K562 (cell line): ENCODE measurements around the gene ARHGAP4. TPM values are rescaled to one million over a fixed set of nuclear protein-coding genes. Genes with fewer than 3 reads are reported as not detected.

Experiments used
- ATAC-seq: fragments of 200-7000 bp; cut with Tn5 transposase; 3 replicates; pipeline ENCODE4 v1.9.1; 2020; ENCODE audit warnings: moderate library complexity
- BruUV-seq: library from RNA; stranded (reverse); fragments of 400-500 nt; replicated peaks from 2 replicates; lab custom pipeline; 2021; lab: Mats Ljungman, UMichigan
- CTCF ChIA-PET: fragments of 300-600 bp; formaldehyde crosslinking; extraction: SDS; loops from one replicate; lab custom pipeline; 2021; ENCODE audit warnings: low intra/inter-chr PET ratio; lab: Yijun Ruan, JAX
- POLR2A ChIA-PET: fragments of 300-600, 350-650 bp; sonication (Branson Sonifier 250); formaldehyde crosslinking; extraction: SDS; loops from one replicate; lab custom pipeline; 2021; ENCODE audit warnings: antibody characterized with exemption, inconsistent platforms; lab: Yijun Ruan, JAX
- DNase-seq, 4 experiments: peaks; one replicate each; pipeline versions ENCODE4 v3.0.0 to v3.0.0-alpha.2; 2011 to 2018; ENCODE audit warnings: low spot score in 3 of 4, mixed read lengths in 3 of 4; ENCODE audit errors: extremely low read depth in 1 of 4
- FAIRE-seq: peaks from 2 replicates; lab custom pipeline; 2011; peaks lifted over from hg19 to GRCh38; lab: Jason Lieb, UNC
- H2AFZ ChIP-seq: 2 replicates; pipeline ENCODE4 v1.6.0; 2011; ENCODE audit warnings: low read depth, low read length, control low read depth, inconsistent platforms
- H3K27ac ChIP-seq: fragments of 200-600 bp; 3 replicates; pipeline ENCODE4 v1.8.0; 2011; ENCODE audit warnings: low read depth, mild to moderate bottlenecking, control low read depth, inconsistent platforms, low read length, moderate library complexity, mixed read lengths; ENCODE audit errors: extremely low read depth
- H3K27me3 ChIP-seq, 2 experiments: fragments of 300-600 bp in 1 of 2; 2 replicates in 1 of 2; 3 replicates in 1 of 2; pipeline versions ENCODE4 v1.6.0 to v1.8.0; 2011; ENCODE audit warnings: inconsistent platforms in 2 of 2, low read length in 2 of 2, mild to moderate bottlenecking in 1 of 2, mixed read lengths in 1 of 2, moderate library complexity in 1 of 2; ENCODE audit not compliant: control insufficient read depth in 2 of 2, insufficient read depth in 2 of 2
- H3K36me3 ChIP-seq: fragments of 300-600 bp; 3 replicates; pipeline ENCODE4 v1.8.0; 2011; ENCODE audit warnings: mild to moderate bottlenecking, low read length, inconsistent platforms; ENCODE audit not compliant: control insufficient read depth, insufficient read depth
- H3K4me1 ChIP-seq, 2 experiments: fragments of 200-600 bp in 1 of 2; replicated peaks in 1 of 2; 2 replicates in 1 of 2; 3 replicates in 1 of 2; pipeline versions ENCODE4 v1.5.1 to v1.8.0; 2011; ENCODE audit warnings: inconsistent platforms in 2 of 2, low read length in 2 of 2, mild to moderate bottlenecking in 1 of 2, mixed read lengths in 1 of 2, moderate library complexity in 1 of 2; ENCODE audit not compliant: control insufficient read depth in 2 of 2, insufficient read depth in 2 of 2
- H3K4me2 ChIP-seq: 2 replicates; pipeline ENCODE4 v1.6.1; 2011; ENCODE audit warnings: low read length, control low read depth, inconsistent platforms, mixed read lengths; ENCODE audit not compliant: insufficient read depth
- H3K4me3 ChIP-seq: fragments of 200-600 bp; sonication (generic), shearing (Covaris generic); 2 replicates; pipeline ENCODE4 v1.5.1; 2016; ENCODE audit warnings: control low read depth, inconsistent platforms
- H3K79me2 ChIP-seq: fragments of 200-600 bp; 3 replicates; pipeline ENCODE4 v1.8.0; 2011; ENCODE audit warnings: low read length, inconsistent platforms; ENCODE audit not compliant: control insufficient read depth, insufficient read depth
- H3K9ac ChIP-seq, 2 experiments: 2 replicates each; pipeline versions ENCODE4 v1.6.0 to v1.6.1; 2011; ENCODE audit warnings: low read depth in 2 of 2, low read length in 2 of 2, control low read depth in 1 of 2, inconsistent platforms in 1 of 2, mild to moderate bottlenecking in 1 of 2, mixed read lengths in 1 of 2; ENCODE audit not compliant: insufficient read depth in 1 of 2
- H3K9me1 ChIP-seq: one replicate; pipeline ENCODE4 v1.6.0; 2011; ENCODE audit warnings: inconsistent platforms, mild to moderate bottlenecking, low read length, moderate library complexity; ENCODE audit not compliant: control insufficient read depth, insufficient read depth
- H3K9me3 ChIP-seq: replicated peaks from 2 replicates; pipeline ENCODE4 v1.5.1; 2011; ENCODE audit warnings: low read depth, low read length, inconsistent platforms; ENCODE audit not compliant: control insufficient read depth, insufficient read depth
- H4K20me1 ChIP-seq: replicated peaks from 2 replicates; pipeline ENCODE4 v1.6.1; 2011; ENCODE audit warnings: low read length, inconsistent platforms, mixed read lengths; ENCODE audit not compliant: control insufficient read depth, insufficient read depth
- E2F5 ChIP-seq: sonication (generic); formaldehyde crosslinking; IDR thresholded peaks from 2 replicates; pipeline ENCODE4 v1.8.0; 2022; ENCODE audit warnings: mild to moderate bottlenecking, missing genetic modification reagents
- E2F8 ChIP-seq: fragments of 450-650 bp; IDR thresholded peaks from 2 replicates; pipeline ENCODE4 v1.7.1; 2018; ENCODE audit warnings: mild to moderate bottlenecking, low read depth; ENCODE audit not compliant: partially characterized antibody
- POLR3A ChIP-seq: IDR thresholded peaks from 2 replicates; pipeline ENCODE4 v1.6.1; 2011; ENCODE audit warnings: borderline replicate concordance, mild to moderate bottlenecking, moderate library complexity; ENCODE audit not compliant: insufficient read length, insufficient read depth; ENCODE audit errors: extremely low read depth
- PRMT5 ChIP-seq: sonication (generic); formaldehyde crosslinking; IDR thresholded peaks from 2 replicates; pipeline ENCODE4 v1.5.0; 2020; ENCODE audit warnings: missing genetic modification reagents
- RAD21 ChIP-seq, 2 experiments: fragments of 250-450 bp in 1 of 2; fragments of 450-650 bp in 1 of 2; sonication (Bioruptor Pico) in 1 of 2; formaldehyde crosslinking in 1 of 2; IDR thresholded peaks in 1 of 2; conservative IDR thresholded peaks in 1 of 2; 2 replicates each; pipeline versions ENCODE4 v1.4.0 to v1.8.0; 2020 to 2022; ENCODE audit warnings: mild to moderate bottlenecking in 2 of 2, moderate library complexity in 1 of 2
- RBFOX2 ChIP-seq: fragments of 200-400 bp; formaldehyde crosslinking; IDR thresholded peaks from 2 replicates; pipeline ENCODE4 v1.6.1; 2017; ENCODE audit warnings: low read depth, mild to moderate bottlenecking, low read length, moderate library complexity
- RBM34 ChIP-seq: fragments of 200-400 bp; formaldehyde crosslinking; IDR thresholded peaks from 2 replicates; pipeline ENCODE4 v1.6.1; 2018; ENCODE audit warnings: low read length, borderline replicate concordance; ENCODE audit not compliant: insufficient read depth
- ZNF639 ChIP-seq, 2 experiments: fragments of 200-800 bp in 1 of 2; sonication (Bioruptor generic) in 1 of 2; sonication (generic) in 1 of 2; formaldehyde crosslinking in 1 of 2; IDR thresholded peaks in 1 of 2; conservative IDR thresholded peaks in 1 of 2; 2 replicates each; pipeline versions ENCODE4 v1.5.0 to v1.6.1; 2016 to 2020; ENCODE audit warnings: missing compliant biosample characterization in 1 of 2, missing genetic modification characterization in 1 of 2, missing genetic modification reagents in 1 of 2
- WGBS: fragments of 100-300 bp; shearing (Covaris generic); methylation state at CpG from one replicate; pipeline ENCODE4 v1.1.6; 2016; ENCODE audit warnings: low coverage, mixed read lengths; ENCODE audit not compliant: insufficient coverage; ENCODE audit errors: missing lambda C conversion rate; 5-methylcytosine and 5-hydroxymethylcytosine counted together
- in situ Hi-C: fragments of 300-500 bp; cut with MboI; formaldehyde crosslinking; loops from 4 replicates; pipeline ENCODE4 v1.15.0; 2018; ENCODE audit warnings: inconsistent platforms, mixed read lengths
- intact Hi-C: fragments of 100-400 bp; cut with micrococcal nuclease; formaldehyde crosslinking; loops from 2 replicates; pipeline ENCODE4 v1.14.2; 2022
- polyA plus RNA-seq, 8 experiments: library from polyadenylated mRNA; depleted of rRNA in 4 of 8; stranded (reverse) in 5 of 8; unstranded in 3 of 8; fragments of >200 nt; fragmentation: Nextera tagmentation in 2 of 8; fragmentation: Illumina TruSeq in 1 of 8; extraction: Ambion mirVana in 2 of 8; extraction: Trizol in 1 of 8; gene quantifications; 2 replicates each; pipeline versions ENCODE4 v1.2.1 to v1.2.3, GENCODE V29; 2011 to 2014; ENCODE audit warnings: inconsistent platforms in 1 of 8, missing spikeins in 1 of 8
- total RNA-seq, 7 experiments: library from RNA; depleted of rRNA in 6 of 7; stranded (reverse); fragments of >200 nt in 6 of 7; fragmentation: Illumina TruSeq in 2 of 7; extraction: Trizol in 2 of 7; gene quantifications; 2 replicates each; pipeline versions ENCODE4 v1.2.1 to v1.2.3, GENCODE V29; 2011 to 2021; ENCODE audit warnings: low replicate concordance in 1 of 7

Gene ARHGAP4
- total and polyA plus RNA-seq, 9 of the 15 experiments (the other 6 are each of a cell fraction or from before 2014, with no cell fraction given) = 0.30 to 81.8 (median 13.5) TPM

- intact Hi-C loops = no loop called here
- Histone ChIP-seq H3K9me3 (no peaks in the 10 kb centered on the region), H3K4me2 (no peak overlapping the region), H3K9ac (peak overlapping the region in 1 of 2 experiments; percentile 45; a peak in 1 of 4 replicates), H4K20me1 (no peaks in the 10 kb centered on the region), H3K79me2 (peaks cover 9% of the 10 kb centered on the region; the same call in 2 of the 3 replicates), H3K27me3 (no peaks in the 10 kb centered on the region), H2AFZ (no peak overlapping the region), H3K4me3 (no peak overlapping the region), H3K27ac (no peak overlapping the region), H3K36me3 (peaks cover 81% of the 10 kb centered on the region), H3K4me1 (peaks cover 2 to 73% of the 10 kb centered on the region in 2 experiments; a peak in 3 of 5 replicates), H3K9me1 (no peaks in the 10 kb centered on the region)
- no peak for TF ChIP-seq RBM34
- no peak for TF ChIP-seq ZNF639 (CRISPR knock-in tag; conservative IDR thresholded peaks at IDR 0.05 in 1 of 2, IDR thresholded peaks at IDR 0.05 in 1 of 2)
- no peak for TF ChIP-seq E2F5 (CRISPR knock-in tag)
- TF ChIP-seq RAD21 (CRISPR knock-in tag; conservative IDR thresholded peaks at IDR 0.05 in 1 of 2, IDR thresholded peaks at IDR 0.05 in 1 of 2) = no peak
- TF ChIP-seq PRMT5 (CRISPR knock-in tag) = no peak
- TF ChIP-seq POLR3A = no peak
- TF ChIP-seq E2F8 = no peak
- TF ChIP-seq RBFOX2 = peak; percentile 19; the same call in 1 of the 2 replicates
- DNase-seq (no peak), FAIRE-seq (no peak), ATAC-seq (no peak)
- 89% methylated on average over 17 of the region's 19 CpGs for WGBS
- POLR2A ChIA-PET = interaction anchor here (0.7 to 4.0 kb wide), 7 partner anchors 11 to 411 kb away, joined by 3 to 17 read pairs (median 3); partner anchors contain the start of gene HCFC1
- no TSS peak for BruUV-seq
- in situ Hi-C loops = no loop called here
- CTCF ChIA-PET = no interaction called here
Measured at GRCh38 chrX:153950127-153950526, 24.1 kb upstream of the ARHGAP4 start.
